Measurements from ENCODE around the gene CHMP5.

DNA sequence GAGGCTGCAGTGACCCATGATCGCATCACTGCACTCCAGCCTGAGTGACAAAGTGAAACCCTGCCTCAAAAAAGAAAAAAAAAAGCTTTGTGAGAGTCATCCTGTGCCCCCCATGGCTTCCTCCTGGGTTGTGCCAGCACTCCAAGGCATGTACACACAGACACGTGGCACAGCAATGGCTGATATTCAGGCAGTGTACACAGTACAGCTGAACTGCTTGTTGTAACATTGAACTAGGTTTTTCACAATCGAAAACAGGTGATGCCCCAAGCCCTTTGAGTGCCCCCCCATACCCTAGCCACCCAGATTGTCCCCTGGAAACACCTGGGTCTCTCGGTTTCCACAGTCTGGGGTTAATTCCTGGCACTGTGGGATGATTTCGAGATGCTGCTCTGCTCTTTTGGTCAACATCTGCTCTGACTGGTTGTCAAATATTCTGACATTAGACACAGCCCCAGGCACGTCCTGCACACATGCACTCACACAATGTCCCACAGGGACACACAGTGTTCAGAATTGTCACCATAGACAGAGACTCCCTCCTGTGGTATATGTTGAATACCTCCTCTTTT lies 15.7 kb upstream of the CHMP5 start:
- no peak for TF ChIP-seq EP300 (conservative IDR thresholded peaks at IDR 0.05; ENCODE audit: poor library complexity, severe bottlenecking)
- TF ChIP-seq, protein P1, sequence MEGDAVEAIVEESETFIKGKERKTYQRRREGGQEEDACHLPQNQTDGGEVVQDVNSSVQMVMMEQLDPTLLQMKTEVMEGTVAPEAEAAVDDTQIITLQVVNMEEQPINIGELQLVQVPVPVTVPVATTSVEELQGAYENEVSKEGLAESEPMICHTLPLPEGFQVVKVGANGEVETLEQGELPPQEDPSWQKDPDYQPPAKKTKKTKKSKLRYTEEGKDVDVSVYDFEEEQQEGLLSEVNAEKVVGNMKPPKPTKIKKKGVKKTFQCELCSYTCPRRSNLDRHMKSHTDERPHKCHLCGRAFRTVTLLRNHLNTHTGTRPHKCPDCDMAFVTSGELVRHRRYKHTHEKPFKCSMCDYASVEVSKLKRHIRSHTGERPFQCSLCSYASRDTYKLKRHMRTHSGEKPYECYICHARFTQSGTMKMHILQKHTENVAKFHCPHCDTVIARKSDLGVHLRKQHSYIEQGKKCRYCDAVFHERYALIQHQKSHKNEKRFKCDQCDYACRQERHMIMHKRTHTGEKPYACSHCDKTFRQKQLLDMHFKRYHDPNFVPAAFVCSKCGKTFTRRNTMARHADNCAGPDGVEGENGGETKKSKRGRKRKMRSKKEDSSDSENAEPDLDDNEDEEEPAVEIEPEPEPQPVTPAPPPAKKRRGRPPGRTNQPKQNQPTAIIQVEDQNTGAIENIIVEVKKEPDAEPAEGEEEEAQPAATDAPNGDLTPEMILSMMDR (IDR thresholded peaks at IDR 0.05; ENCODE audit: poor library complexity, severe bottlenecking), result no peak
- TF ChIP-seq SMC3 (conservative IDR thresholded peaks at IDR 0.05; ENCODE audit: poor library complexity), result no peak
